ENCODE data around the gene PDZD7.
"Not testable (repeated sequence)": the region's sequence is repeated elsewhere in the genome, so short reads cannot be mapped to it uniquely, and the experiment has no call there.

PDZD7 gene

GRCh38 chr10:101038484-101038883, 7.6 kb upstream of the PDZD7 start:
- no peak for DNase-seq

- no peak for DNase-seq
These were observed 5.8 kb upstream of the PDZD7 start for GRCh38 chr10:101036726-101037125.

GRCh38 chr10:101035916-101036702, 5.2 kb upstream of the PDZD7 start:
- DNase-seq, result no peak

DNA sequence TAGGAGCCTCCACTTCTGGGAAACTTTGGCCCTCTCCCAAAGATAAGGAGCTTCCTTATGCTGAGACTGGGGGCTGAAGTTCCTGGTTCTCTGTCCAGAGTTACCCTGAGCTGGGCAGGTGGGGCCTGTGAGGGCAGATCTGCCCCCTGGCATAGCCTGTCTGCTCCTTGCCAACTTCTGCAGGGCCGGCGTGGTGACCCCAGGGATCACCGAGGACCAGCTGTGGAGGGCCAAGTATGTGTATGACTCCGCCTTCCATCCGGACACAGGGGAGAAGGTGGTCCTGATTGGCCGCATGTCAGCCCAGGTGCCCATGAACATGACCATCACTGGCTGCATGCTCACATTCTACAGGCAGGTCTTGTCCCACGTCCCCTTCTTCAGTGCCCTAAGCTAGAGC, 4.4 kb upstream of the PDZD7 start:
- DNase-seq, result no peak

DNA sequence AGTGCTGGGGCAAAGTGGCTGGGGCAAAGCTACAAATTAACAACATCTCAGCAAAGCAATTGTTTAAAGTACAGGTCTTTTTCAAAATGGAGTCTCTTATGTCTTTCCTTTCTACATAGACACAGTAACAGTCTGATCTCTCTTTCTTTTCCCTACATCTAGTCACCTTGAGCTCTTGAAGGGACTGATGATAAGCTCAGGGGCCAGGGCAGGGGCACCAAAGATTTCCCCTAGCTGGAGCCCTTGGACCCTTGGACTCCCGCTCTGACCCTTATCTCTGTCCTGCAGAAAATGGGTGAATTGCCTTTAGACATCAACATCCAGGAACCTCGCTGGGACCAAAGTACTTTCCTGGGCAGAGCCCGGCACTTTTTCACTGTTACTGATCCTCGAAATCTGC, 3.5 kb upstream of the PDZD7 start:
- not testable (repeated sequence) for DNase-seq

DNA sequence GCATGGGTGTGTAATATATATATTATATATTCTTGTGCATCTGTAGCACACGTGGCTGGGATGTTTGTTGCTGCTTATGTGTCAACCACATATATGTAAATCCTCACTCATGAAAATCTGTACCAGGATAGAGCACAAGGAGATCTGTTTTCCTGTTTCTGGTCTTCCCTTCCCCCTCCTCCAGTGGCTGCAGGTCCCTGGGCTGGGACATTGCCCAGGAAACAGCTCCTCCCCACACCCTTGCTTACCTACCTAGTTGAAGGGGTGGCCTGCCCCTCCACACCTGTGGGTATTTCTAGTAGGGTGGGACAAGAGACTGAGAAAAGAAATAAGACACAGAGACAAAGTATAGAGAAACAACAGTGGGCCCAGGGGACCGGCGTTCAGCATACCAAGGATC, 2.3 kb upstream of the PDZD7 start:
- DNase-seq, result no peak

GRCh38 chr10:101032637-101033224, 1.8 kb upstream of the PDZD7 start:
- DNase-seq, result no peak

DNA sequence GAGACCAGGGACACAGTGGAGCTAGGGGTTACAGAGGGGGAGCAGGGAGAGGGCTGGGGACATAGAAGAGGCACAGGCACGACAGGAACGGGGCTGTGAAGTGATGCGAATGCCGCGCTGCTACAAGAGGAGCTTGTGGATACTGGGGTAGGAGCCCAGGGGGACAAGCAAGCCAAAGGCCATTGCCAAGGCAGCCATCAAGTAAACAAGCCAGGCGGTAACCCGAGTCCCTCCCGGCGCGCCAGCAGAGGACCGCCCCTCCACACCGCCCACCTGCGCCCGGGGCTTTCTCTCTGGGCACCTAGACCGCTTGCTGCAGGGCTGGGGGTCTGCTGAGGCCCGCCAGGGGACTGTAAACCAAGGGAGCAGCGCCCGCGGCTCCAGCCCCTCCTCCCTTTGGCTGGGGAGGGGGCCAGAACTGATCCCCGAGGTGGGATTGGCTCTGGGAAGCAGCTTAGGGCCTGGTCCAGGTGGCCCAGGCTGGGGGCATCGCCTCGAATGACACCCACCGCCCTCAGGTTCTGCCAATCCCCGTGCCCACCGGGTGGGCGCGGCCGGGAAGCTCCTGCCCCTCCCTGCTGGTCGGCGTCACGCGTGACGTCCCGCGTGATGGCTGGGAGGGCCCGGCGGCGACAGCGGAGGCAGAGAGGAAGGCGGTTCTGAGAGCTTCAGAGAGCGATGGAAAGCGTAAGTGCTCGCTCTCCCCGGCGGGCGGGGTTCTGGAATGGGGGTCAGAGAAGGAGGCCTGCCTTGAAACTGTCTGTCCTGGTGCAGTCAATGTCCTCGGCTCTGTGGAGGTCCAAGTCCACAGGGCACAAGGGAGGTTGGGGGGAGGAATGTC, 1.1 kb upstream of the PDZD7 start:
- peak in 1 of 2 experiments; percentile 20 for DNase-seq

GRCh38 chr10:101030496-101031127, 317 bp downstream of the PDZD7 start:
- no peak for DNase-seq

DNA sequence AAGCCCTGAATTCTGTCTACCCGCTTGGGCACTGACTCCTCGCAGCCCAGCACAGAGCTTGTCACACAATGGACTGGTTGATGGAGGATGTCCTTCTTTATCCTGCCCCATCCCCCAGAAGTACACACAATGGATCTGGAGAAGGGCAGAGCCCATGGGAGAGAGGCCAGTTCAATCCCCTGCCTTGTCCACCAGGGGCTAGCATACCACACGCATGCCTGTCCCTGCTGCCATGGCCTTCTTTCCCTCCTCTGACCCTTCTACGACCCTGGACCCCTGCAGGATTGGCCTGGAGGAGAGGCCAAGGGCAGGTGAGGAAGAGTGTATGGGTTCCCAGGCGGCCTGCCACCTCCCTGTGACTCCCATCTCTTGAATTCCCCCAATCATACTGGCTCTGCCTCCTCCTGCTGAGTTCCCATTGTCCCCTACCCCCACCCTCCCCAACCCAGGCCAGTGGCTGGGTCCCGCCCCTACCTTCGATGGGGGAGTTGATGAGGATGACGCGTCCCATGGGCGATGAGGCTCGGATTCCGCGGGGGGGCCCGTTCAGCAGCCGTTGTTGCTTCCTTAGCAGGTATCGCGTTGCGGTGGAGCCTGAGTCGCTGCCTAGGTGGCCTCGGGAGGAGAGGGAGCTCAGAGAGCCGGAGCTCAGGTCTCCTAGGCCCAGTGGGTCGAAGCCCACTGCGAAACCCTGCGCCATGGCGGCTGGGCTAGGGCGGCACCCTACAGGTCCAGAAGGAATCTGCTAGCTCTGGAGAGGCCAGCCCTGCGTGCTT, 1.2 kb downstream of the PDZD7 start:
- DNase-seq, result no peak

DNA sequence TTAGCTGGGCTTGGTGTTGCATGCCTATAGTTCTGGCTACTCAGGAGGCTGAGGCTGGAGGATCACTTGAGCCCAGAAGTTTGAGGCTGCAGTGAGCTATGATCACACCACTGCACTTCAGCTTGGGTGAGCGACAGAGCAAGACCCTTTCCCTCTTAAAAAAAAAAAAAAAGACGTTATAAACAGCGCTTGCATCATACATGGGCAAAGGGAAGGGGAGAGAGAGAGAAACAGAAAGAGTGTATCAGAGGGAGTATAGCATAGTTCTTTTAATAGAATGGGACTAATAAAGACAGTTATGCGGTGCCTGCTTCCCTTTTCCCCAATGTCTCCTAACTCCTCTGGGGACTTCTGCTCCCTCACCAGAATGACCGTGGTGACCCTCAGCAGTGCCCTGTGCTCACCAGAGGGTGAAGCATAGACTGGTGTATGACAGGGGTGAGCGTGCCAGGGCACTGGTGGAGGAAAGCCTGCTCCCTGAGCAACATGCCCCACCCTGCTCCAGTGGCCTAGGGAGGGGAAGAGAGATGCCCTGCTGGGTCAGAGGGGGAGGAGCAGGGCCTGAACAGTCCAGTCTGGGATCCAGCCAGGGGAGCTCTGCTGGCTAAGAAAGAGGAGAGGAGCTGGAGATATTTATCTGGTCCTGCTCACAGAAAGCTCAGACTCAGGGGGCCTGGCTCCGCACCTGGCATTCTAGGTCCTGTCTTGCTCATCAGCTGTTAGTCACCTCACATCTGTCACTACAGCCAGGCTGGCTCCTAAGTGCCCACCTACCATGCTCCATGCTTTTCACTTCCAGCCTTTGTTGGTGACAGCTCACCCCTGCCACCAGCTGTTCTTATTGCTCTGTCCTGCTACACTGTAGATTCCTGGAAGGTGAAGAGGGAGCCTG, 2.2 kb downstream of the PDZD7 start:
- DNase-seq, result no peak

DNA sequence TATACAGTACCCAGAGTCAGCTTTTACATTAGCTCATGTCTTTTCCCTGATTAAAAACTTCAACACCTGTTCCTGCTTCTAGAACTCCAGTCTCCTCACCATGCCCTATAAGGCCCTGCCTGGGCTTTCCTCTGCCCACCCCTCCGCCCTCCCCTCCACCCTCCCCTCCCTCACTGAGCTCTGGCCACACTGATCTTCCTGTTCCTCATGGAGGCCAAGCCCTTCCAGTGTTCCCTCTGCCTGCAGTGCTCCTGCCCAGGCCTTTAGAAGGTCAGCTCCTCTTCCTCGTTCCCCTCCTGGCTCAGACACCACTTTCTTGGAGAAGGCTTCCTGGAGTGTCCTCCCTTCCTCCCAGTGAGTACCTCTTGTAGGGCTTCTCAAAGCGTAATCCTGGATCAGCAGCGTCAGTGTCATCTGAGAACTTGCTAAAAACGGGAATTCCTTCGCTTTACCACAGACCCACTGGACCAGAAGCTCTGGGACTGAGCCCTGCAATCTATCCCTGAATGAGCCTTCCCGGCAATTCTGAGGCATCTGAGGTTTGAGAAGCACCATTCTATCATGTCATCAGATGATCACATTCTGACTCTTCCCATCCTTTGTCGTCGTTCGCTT, 3.7 kb downstream of the PDZD7 start:
- DNase-seq, result no peak

DNA sequence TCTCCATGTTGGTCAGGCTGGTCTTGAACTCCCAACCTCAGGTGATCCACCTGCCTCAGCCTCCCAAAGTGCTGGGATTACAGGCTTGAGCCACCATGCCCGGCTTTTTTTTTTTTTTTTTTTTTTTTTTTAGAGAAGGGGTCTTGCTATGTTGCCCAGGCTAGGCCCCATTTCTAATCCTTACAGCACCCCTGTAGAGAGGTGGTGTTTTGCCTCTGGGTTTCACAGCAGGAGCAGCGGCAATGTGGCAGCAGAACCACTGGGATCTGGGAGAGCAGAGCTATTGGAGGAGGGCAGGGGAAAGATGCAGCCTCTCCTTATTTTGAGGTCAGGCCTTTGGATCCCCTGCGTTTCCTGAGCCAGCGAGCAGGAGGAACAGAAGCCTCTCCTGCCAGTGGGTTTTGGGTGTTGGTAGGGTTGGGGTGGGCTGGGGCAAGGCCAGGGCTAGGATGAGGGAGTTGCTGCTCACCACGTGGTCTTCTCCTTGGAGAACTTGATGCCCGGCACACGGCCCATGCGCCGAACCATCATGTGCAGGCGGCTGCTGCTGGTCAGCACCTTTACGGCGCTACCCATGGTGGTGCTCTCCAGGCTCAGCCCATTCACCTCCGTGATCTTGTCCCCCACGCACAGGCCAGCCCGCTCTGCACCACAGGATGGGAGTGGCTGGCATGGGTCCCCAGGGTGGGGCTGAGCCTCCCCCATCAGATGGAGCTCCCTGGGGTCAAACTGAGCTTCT, 7.8 kb downstream of the PDZD7 start:
- no peak for DNase-seq

- no peak for DNase-seq
These were observed 9.2 kb downstream of the PDZD7 start for GRCh38 chr10:101021692-101022251.

GRCh38 chr10:101021239-101021638, 9.7 kb downstream of the PDZD7 start:
- no peak for DNase-seq

DNA sequence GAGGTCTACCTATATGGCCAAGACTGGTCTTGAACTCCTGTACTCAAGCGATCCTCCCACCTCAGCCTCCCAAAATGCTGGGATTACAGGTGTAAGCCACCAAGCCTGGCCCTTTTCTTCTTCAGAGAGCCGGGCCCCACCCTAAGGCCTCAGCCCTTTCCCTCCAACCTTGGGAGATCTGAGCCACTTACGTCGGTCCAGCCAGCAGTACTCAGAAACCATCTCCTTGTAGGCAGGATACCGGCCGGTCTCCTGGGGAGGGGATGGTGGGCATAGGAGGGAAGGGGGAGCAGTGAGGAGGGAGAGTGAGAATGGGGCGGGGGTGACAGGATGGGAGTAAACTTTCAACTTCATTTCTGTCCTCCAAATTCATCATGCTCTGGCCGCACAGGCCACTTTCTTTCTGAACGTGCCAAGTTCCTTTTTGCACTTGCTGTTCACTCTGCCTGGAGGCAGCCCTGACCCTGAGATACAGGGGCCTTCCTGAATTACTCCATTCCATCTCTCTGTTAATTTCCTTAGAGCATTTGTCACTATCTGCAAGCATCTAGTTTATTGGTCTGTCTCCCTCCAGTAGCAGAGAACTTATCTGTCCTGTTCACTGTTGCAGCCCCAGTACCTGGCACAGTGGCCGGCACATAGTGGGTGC, 10.4 kb downstream of the PDZD7 start:
- DNase-seq, result no peak

DNA sequence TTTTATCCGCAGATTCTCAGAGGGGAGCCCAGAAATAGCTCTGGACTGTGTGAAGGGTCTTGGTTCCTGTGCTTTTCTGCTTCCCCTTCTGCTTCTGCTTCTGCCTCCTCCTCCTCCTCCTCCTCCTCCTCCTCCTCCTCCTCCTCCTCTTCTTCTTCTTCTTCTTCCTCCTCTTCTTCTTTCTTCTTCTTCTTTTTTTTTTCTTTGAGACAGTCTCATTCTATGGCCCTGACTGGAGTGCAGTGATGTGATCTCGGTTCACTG, 11.6 kb downstream of the PDZD7 start:
- no peak for DNase-seq

DNA sequence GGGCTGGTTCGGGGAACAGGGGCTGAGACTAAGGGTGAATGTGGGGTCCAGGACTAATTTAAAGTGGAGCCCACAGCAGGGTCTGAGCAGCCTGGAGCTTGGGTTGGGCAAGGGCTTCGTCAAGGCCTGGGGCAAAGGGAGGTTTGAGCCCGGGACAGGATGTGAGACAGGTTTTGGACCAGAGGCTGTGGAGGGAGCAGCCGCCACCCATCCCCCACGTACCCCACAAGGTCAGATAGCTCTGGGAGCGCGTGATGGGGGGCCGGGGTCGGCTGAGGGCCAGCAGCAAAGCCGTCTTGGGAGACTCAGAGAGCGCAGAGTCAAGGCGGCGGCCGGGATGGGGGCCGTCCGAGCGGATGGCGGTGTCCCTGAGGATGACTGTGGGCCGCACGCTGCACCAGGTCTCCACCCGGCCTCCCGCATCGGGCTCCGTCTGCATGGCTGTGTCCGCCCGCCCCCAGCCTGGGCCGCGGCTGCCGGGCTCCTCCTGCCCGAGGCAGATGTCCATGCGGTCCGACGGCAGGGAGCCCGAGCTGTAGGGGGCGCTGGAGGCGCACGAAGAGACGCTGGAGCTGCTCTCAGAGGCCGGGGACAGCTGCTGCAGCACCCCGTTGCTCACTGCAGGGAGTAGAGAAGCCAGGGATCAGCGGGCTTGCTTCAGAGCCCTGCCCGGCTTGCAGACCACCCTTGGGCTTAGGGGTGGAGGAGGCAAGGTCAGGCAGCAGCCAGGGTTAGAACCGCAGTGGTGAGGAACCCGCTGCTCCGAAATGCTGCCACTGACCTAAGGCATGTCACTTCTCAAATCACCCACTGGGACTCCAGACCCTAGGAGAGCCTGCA, 12.1 kb downstream of the PDZD7 start:
- peak; percentile 69 to 71 for DNase-seq

DNA sequence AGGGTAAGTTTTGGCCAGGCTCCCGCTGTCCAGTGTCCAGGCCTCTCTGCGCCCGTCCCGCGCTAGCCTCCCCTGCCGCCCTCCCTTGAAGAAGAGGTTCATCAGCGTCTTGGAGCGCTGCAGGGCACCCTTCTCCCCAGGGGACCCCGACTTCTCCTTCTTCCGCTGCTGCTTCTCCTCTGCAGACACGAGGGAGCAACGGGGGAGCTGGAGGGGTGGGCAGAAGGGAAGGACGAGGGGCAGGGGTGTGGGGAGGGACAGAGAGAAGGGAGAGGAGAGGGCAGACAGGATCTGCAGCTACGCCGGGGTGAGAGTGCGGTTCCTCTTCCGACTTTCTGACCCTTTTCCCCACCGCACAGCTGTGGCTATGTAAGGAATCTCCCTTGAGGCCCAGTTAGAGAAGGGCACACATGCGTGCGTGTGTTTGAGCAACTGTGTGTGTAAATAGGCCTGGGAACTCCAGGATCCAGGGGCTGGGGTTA, 12.8 kb downstream of the PDZD7 start:
- DNase-seq, result no peak
